Right kidney (tissue), 1 donor: ENCODE measurements around the gene CHCHD10.

Source experiments
- DNase-seq: peaks from one replicate; pipeline ENCODE4 v3.0.0-alpha.2; 2016

CHCHD10 gene

GRCh38 chr22:23773483-23774113 lies 5.8 kb upstream of the CHCHD10 start:
- no peak for DNase-seq

- peak; percentile 72 for DNase-seq
Measured at GRCh38 chr22:23772649-23773473, 5.1 kb upstream of the CHCHD10 start, which contains the start of gene MMP11. Gene MMP11, plus strand, starts transcription at chr22:23772849. Its CDS starts 22 bp downstream, at chr22:23772871.

DNA sequence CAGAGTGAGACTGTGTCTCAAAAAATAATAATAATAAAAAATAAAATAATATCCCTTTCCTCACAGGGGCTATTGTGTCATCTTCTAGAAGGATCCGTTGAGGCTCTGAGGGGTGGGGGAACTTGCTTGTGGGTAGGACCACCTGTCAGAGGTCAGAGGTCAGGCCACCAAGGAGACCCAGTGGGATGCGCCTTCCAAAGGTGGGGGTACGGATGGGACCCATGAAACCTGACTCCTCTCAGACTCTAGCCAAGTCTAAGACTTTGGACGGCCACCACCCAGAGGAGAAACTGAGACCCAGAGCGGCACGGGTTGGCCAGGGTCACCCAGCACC lies 4.5 kb upstream of the CHCHD10 start:
- no peak for DNase-seq

- DNase-seq, result no peak
Measured at GRCh38 chr22:23769321-23769965, 1.7 kb upstream of the CHCHD10 start.

DNA sequence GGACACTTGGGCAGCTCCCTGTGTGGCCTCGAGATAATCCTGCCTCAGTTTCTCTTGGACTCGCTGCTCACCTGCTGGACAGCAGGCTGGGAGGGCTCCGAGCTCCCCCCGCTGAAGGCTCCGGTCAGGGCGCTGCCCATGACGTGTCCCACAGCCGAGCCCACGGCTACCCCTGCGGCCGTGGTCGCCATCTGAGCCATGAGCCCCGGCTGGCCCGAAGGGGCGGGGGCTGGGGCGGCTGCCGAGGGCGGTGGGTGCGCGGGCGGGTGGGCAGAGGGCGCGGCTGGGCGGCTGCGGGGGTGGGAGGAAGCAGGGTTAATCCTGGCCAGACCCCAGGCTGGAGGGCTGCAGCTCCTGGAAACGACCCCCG lies 484 bp downstream of the CHCHD10 start:
- peak; percentile 49 for DNase-seq

DNA sequence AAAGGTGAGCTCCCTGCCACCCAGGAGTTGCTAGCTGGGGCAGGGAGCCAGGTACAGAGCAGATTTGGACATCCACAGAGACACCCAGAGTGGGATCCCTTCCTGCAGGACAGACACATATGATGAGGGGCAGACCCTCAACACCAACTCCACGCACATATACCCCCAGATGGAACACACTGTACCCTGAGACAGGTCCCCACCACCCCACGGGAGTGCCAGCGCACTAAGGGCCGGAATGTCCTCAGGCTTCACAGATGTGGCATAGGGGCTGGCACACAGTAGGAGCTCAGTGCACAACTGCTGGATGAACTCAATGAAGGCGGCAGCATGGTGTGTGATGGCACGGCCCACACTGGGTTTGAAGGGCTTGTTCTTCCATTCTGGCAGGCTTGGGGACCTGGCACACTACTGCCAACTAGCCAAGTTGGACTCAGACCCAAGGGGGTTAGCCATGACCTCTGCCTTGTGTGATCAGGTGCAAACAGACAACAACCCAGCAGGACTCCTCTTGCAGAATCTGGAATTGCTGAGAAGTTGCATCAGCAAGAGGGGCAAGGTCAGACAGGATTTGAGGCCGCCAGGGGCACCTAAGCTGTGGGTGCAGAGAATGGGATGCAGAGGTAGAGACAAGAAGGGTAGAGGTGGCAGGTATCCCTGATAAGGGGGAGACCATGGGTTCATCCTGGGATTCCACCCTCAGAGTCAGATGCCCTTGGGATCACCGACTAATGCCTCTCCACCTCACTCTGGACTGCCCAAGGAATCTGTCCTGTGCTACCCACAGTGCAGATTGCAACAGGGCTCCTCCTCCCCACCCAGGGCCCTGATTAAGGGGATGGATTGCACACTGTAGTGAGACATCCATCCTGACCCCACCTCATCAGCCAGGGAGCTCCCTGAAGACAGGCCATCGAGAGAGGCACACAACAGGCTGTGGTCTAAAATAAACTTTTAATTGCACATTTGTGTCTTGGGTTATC lies 2.6 kb downstream of the CHCHD10 start:
- no peak for DNase-seq

GRCh38 chr22:23763954-23764353 lies 3.8 kb downstream of the CHCHD10 start:
- DNase-seq, result no peak

DNA sequence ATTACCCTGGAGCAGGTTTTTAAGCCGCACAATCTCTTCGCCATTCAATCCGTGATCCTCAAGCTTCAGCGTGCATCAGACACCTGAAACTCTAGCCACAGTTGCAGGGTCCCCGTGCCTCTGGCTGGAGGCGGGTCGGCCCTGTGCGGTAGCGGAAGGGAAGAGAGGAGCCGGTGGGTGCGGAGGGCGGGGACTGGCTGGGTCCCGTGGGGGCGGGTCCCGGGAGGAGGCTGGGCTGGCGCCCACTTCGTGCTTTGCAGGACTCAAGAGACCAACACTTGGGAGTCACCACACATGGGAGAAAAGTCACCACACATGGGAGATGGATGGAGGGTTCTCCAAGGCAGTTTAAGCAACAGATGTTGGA lies 4.2 kb downstream of the CHCHD10 start:
- peak; percentile 55 for DNase-seq

- DNase-seq, result peak; percentile 51
Measured at GRCh38 chr22:23762842-23763578, 4.8 kb downstream of the CHCHD10 start, which contains the start of gene C22orf15. Gene C22orf15, plus strand, starts transcription at chr22:23762990. Its CDS starts 317 bp downstream, at chr22:23763307.

DNA sequence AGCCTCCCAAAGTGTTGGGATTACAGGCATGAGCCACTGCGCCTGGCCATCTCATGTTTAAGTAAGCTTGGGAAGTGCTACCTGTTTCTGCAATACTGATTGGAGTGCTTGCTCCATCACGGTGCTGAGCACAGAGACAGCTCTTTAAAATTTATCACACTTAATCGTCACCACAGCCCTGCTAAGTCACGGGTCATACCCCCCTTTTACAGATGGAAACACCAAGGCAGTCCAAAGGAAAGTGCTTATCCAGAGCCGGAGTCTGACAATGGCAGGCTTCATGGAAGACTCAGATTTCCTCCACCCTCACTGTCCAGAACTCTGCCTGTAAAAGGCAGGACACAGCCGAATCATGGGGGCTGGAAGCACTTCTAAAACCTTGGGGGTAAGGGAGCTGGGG lies 7.7 kb downstream of the CHCHD10 start:
- DNase-seq, result no peak

- no peak for DNase-seq
Measured at GRCh38 chr22:23759566-23759965, 8.2 kb downstream of the CHCHD10 start.

DNA sequence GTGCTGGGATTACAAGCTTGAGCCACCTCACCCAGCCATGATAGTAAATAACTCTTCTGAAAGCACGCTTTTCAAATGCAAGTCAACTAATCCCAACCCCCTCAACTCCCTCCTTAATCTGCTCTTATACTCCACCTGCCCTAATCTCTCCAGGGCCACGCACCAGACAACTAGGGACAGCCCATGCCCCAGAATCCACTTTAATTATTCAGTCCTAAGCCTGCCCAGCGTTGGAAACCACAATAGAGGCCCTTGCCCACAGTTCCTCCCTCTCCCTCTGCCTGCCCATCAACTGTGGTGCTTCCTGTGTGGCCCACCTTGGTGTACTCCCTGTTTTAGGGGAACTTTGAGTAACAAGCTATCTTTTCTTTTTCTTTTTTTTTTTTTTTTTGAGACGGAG lies 10.9 kb downstream of the CHCHD10 start:
- DNase-seq, result no peak

DNA sequence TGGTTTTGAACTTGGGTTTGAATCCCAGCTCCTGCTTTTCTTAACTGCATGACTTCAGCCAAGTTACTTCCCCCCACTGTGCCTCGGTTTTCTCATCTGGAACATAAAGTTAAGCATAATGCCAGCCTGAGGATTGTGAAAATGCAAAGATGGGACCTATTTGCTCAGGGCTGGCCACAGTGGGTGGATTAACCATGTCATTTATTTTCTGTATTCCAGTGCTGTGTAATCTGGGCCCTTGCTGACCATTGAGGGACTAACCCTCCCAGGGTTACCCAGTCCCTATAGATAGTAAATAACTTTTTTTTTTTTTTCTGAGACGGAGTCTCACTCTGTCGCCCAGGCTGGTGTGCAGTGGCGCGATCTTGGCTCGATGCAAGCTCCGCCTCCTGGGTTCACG lies 12.1 kb downstream of the CHCHD10 start:
- DNase-seq, result no peak

- no peak for DNase-seq
Measured at GRCh38 chr22:23754980-23755636, 12.7 kb downstream of the CHCHD10 start.

DNA sequence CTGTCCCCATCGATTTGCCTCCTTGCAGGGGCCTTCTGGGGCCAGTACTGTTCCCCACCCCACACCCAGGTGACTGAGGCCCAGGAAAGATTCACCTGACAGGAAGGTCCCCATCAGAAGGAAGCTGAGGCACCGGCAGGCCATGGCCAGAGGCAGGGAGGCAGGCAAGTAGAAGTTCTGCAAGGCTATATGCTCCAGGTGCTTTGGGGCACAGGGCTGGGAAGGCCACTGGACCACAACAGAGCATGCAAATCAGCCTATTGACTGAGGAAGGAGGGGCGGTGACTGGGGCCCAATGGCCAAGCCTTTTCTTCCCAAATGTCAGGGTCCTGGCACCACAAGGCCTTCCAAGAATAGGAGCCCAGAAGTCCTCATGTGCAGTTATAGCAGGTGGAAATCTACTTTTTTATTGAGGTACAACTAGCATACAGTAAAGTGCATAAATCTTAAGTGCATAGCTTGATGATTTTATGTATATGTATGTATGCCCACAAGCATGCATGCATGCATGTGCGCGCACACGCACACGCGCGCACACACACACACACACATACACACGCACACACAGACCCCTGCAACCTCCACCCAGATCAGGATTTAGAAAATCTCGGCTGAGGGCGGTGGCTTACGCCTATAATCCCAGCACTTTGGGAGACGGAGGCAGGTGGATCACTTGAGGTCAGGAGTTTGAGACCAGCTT lies 13.4 kb downstream of the CHCHD10 start, which contains the start of gene VPREB3:
Gene VPREB3 (minus strand): TSS at position 206 of the 700 bp plus-strand sequence. CDS start 62 bp downstream, at position 144.
- no peak for DNase-seq

DNA sequence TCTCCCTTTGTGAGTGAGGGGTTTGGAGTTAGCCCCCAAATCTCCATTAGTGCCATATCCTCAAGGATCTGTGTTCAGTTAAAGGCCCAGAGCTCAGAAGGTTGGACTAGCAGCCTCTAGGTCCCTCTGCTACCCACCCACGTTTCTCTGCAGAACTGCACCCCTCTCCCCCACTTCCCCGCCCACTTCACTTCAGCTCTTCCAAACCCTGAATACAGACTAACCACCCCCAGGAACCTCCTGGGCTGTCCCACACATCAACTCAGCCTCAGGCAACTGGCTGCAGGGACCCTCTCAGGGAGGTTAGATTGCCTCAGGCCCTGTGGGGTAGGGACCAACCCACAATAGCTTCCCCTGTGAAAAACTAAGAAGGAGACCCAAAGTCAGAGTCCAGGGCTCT lies 14.4 kb downstream of the CHCHD10 start:
- DNase-seq, result no peak

DNA sequence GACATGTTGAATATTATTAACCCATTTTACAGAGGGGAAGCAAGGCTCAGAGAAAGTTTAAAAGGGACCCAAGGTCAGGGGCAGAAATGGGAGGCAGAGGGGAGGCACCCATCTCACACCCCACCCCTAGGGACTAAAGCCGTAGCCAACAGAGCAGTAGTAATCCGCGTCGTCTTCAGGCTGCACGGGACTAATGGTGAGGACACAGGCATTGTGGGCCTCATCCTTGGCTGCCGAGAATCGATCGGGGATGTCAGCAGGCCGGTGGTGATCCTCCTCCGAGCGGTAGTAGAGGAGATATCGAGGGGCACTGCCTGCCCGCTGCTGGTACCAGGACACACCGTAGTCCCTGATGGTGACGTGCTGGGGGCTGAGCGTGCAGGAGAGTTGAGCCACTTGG lies 15.0 kb downstream of the CHCHD10 start:
- no peak for DNase-seq

GRCh38 chr22:23752090-23752691 lies 15.6 kb downstream of the CHCHD10 start:
- DNase-seq, result no peak

DNA sequence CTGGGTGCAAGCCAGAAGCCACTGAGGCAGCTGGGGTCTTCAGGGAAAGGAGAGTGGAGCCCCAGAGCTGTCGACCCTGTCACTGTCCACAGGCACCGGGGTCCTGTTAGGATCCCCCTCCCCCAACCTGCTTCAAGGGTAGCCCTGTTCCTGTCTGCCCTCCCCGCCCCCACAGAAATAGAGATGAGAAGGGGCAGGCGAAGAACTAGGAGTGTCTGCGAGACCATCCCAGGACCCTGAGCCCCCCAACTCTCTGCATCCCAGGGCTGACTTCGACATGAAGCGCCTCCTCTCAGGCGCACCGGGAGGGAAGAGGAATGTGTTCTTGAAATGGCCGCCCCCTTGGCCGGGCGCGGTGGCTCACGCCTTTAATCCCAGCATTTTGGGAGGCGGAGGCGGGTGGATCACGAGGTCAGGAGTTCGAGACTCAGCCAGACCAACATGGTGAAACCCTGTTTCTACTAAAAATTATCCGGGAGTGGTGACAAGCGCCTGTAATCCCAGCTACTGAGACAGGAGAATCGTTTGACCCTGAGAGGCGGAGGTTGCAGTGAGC lies 16.3 kb downstream of the CHCHD10 start:
- DNase-seq, result no peak
